Right ventricle myocardium superior (tissue), 1 donor: Measurements from ENCODE around the gene DHRS9. TPM values are rescaled to one million over a fixed set of nuclear protein-coding genes. Genes with fewer than 3 reads are reported as not detected.

ENCODE experiments used
- total RNA-seq: library from RNA; stranded (reverse); fragmentation: NEBNext Ultra II Directional; extraction: Animal tissue kit (Norgen Biotek cat#: 25700); gene quantifications from one replicate; pipeline ENCODE4 v1.2.1, GENCODE V29; 2021
- donor health status: DM: no; HTN: yes; CAD: no; lungs with severe emphysema.

DHRS9 gene
- total RNA-seq, 1 donor from 2014 or later, result 1.3 TPM

Other genes with a start within 250 kb of the DHRS9 start
- 0.38 TPM for gene SPC25, start 179.1 kb upstream of the DHRS9 start, total RNA-seq
- not detected for gene G6PC2, start 168.3 kb upstream of the DHRS9 start, total RNA-seq
- gene ABCB11, start 38.2 kb upstream of the DHRS9 start, total RNA-seq, result 0.13 TPM